GM12801 (cell line): ENCODE measurements around the gene CPN1.

Source experiments
- TF ChIP-seq, protein P1 (sequence below): IDR thresholded peaks from one replicate; pipeline ENCODE4 v1.5.1; 2011; ENCODE audit warnings: control low read depth; ENCODE audit not compliant: insufficient read length; ENCODE audit errors: extremely low read depth

The CPN1 gene

GRCh38 chr10:100008708-100009282, 72.9 kb downstream of the CPN1 start:
- TF ChIP-seq, protein P1, sequence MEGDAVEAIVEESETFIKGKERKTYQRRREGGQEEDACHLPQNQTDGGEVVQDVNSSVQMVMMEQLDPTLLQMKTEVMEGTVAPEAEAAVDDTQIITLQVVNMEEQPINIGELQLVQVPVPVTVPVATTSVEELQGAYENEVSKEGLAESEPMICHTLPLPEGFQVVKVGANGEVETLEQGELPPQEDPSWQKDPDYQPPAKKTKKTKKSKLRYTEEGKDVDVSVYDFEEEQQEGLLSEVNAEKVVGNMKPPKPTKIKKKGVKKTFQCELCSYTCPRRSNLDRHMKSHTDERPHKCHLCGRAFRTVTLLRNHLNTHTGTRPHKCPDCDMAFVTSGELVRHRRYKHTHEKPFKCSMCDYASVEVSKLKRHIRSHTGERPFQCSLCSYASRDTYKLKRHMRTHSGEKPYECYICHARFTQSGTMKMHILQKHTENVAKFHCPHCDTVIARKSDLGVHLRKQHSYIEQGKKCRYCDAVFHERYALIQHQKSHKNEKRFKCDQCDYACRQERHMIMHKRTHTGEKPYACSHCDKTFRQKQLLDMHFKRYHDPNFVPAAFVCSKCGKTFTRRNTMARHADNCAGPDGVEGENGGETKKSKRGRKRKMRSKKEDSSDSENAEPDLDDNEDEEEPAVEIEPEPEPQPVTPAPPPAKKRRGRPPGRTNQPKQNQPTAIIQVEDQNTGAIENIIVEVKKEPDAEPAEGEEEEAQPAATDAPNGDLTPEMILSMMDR = no peak

DNA sequence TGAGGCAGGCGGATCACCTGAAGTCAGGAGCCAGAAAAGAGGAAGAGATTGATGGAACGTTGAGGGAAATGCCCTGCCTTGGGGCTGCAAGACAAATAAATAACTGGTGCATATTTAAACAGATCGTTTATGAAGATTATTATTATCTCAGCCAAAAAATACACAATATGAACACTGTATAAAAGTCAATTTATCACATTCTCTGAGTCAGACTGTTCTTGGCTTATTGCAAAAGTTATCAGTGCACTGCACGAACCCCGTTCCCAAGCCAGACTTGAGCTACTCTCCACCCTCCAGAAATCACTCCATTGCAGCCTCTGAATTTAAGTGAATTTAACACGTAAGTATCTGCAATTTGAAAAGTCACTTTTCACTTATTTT, 73.5 kb downstream of the CPN1 start:
- TF ChIP-seq, protein P1 = no peak

DNA sequence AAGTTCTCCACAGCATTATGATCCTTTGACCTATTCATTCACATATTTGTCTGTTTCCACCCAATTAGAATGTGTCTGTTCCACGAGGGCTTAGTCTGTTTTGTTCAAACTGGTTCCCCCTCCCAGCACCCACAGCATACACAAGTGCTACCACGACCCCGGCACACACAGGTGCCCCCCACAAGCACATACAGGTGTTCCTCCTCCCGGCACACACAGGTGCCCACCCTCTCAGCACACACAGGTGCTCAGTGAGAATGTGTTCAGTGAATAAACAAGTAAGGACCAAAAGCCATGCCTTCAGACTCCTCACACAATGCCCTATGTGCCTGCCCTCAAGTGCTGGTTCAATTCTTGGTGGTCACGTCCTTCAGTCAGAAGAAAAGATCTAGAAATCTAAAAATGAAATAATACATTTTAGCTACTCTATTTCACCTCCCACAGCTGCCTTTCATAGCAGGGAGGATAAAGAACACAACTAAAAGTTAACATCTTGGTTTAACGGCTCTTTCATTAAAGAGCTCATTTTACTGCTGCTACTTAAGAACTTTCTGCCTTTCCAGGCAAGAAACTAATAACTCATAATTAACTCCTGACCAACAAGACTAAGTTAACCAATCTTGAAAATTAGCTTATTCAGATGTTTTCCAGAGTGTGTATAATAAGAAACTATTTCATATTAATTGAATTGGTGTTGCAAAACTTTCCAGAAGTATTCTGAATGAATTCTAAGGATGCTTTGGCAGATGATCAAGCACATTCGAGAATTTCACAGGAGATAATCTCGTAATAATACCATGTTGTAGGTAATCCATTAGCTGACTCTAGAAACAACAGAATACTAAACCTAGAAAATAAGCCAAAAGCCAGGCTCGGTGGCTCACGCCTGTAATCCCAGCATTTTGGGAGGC, 74.2 kb downstream of the CPN1 start:
- TF ChIP-seq, protein P1 = no peak

DNA sequence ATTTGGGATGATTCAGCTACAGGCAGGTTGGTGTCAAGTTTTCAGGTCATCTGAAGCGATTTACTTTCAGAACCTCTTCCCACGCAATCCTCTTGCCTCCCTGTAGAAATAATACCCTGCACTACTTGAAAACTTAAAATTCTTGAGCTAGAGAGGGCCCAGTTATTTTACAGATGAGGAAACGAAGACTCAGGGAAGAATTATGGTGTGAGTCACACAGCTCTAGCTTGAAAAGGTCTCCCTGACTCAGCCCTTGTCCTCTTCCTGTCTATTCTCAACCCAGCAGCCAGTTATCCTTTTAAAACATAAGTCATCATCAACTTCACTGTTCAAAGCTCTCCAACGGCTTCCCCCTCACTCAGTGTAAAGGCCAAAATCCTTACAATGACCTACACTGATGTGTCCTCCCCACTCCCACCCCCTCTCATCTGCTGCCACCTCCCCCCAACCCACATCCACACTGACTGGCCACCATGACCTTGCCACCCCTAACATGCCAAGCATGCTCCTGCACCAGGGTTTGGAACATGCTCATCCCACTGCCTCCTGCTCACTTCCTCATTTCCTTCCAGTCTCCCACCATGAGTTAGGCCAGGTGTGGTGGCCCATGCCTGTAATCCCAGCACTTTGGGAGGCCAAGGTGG, 75.3 kb downstream of the CPN1 start:
- TF ChIP-seq, protein P1 = no peak

DNA sequence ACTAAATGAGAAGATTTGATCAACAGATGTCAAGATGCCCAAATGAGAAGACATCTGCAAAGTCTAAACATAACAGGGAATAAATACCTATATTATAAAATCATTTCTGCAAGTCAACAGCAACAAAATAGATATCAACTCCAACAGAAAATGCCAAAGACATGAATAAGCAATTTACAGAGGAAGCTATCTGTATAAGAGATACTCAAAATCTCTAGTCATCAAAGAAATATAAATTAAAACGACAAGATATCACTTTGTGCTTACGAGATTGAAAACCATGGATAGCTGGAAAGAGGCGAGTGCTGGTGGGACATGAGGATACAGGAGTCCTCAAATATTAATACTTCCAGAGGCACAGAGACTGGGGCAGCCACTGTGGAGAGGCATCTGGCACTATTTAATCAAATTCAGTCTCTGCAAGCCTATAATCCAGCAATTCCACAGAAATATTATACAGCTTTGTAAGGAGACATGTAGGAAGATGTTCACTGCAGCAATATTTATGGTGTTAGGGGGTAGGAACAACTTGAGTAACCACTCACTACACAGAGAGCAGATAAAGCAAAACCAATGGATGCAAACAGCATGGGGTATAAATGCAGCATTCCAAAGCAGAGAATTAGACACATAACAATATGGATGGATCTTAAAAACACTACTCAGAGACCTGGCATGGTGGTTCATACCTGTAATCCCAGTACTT, 76.7 kb downstream of the CPN1 start:
- TF ChIP-seq, protein P1 = no peak

DNA sequence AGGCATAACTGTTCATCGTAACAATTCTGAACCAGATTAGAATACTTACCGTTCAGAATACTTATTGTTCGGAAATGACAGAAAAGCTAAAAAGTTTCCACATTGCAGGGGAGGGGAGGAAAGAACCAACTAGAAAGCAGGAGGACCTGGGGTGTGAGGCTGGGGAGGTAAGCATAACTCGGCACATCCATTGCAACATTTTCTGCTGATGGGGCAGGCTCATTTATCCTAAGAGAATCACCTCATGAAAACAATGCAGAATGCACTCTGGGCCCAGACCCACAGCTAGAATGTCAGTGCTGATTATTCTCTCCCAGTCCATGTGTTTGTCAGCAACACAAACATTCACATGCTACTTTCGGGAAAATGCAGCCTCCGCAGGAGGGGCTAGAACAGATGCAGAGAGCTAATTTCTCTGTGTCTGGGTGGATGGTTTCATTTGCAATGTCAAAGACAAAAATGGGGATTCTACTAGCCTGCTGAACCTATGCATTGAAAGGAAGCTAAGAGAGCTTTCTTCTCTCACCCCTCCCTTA, 81.5 kb downstream of the CPN1 start:
- TF ChIP-seq, protein P1 = no peak
